ENCODE results near the gene NEK4. TPM values are rescaled to one million over a fixed set of nuclear protein-coding genes. Genes with fewer than 3 reads are reported as not detected.

NEK4 gene
- polyA plus RNA-seq, 1 donor (not counting 4 experiments of a cell fraction or from before 2014, with no cell fraction given): 13.6 TPM

DNA sequence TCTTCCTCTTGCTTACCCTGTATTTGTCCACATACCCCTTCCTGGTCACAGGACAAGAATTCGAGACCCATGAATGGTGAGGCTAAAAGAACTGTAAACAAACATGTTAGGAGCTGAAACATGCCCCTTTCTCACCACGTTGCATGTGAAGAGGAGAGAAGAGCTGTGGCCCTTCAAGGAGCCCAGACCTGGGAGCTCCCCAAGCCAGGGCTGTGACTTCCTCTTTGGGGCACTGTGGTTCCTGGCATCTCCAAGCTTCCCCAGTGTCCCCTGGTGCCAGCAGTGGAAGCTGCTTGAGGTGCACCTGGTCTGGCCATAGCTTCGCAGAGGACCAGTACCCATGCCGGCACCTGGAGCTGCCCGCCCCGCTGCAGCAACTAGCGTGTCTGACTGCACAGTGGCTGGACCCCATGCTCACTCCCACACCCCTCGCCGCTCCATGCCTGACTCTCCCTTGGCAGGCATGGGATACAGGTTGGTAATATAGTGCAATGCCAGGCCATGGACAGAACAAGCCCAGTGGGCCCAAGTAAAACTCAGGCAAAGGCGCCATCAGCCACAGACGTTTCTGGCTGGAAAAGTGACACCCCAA lies 54.9 kb downstream of the NEK4 start:
- Histone ChIP-seq H3K9ac (ENCODE audit: control insufficient read depth, extremely low read depth, insufficient read depth, low read length) (no peak overlapping the region), H3K9me3 (ENCODE audit: control insufficient read depth, low read depth, low read length) (no peaks in the 10 kb centered on the region), H2AFZ (ENCODE audit: control insufficient read depth, low read length) (no peak overlapping the region), H3K4me2 (ENCODE audit: control insufficient read depth, extremely low read depth, insufficient read depth, low read depth, low read length) (no peak overlapping the region), H3K4me1 (ENCODE audit: control insufficient read depth, extremely low read depth, insufficient read depth, low read length) (no peaks in the 10 kb centered on the region), H3K79me2 (ENCODE audit: control insufficient read depth, insufficient read depth, low read length) (no peaks in the 10 kb centered on the region), H3K27ac (ENCODE audit: control insufficient read depth, insufficient read depth, low read length) (no peak overlapping the region), H3K36me3 (ENCODE audit: control insufficient read depth in 2 of 2, extremely low read depth in 1 of 2, insufficient read depth in 2 of 2, low read length in 2 of 2) (peaks cover 2 to 9% of the 10 kb centered on the region in 2 experiments), H3K9me1 (ENCODE audit: control insufficient read depth, extremely low read depth, insufficient read depth, low read length) (no peaks in the 10 kb centered on the region), H3K4me3 (ENCODE audit: control insufficient read depth in 2 of 3, extremely low read depth in 1 of 3, insufficient read depth in 2 of 3, low read depth in 1 of 3, low read length in 3 of 3) (no peak overlapping the region), H4K20me1 (ENCODE audit: control insufficient read depth, extremely low read depth, insufficient read depth, low read length) (no peaks in the 10 kb centered on the region), H3K27me3 (ENCODE audit: control insufficient read depth, extremely low read depth, insufficient read depth, low read length) (no peaks in the 10 kb centered on the region)
- dilution Hi-C loops (cut with MboI; ENCODE audit: extremely low pct_ligation_motif_present, low sequenced_read_pairs): no loop called here
- TF ChIP-seq EZH2 (IDR thresholded peaks at IDR 0.05; ENCODE audit: low read length): no peak
- TF ChIP-seq, protein P1, sequence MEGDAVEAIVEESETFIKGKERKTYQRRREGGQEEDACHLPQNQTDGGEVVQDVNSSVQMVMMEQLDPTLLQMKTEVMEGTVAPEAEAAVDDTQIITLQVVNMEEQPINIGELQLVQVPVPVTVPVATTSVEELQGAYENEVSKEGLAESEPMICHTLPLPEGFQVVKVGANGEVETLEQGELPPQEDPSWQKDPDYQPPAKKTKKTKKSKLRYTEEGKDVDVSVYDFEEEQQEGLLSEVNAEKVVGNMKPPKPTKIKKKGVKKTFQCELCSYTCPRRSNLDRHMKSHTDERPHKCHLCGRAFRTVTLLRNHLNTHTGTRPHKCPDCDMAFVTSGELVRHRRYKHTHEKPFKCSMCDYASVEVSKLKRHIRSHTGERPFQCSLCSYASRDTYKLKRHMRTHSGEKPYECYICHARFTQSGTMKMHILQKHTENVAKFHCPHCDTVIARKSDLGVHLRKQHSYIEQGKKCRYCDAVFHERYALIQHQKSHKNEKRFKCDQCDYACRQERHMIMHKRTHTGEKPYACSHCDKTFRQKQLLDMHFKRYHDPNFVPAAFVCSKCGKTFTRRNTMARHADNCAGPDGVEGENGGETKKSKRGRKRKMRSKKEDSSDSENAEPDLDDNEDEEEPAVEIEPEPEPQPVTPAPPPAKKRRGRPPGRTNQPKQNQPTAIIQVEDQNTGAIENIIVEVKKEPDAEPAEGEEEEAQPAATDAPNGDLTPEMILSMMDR (optimal IDR thresholded peaks at IDR 0.05 in 1 of 3, IDR thresholded peaks at IDR 0.05 in 1 of 3, conservative IDR thresholded peaks at IDR 0.05 in 1 of 3; ENCODE audit: extremely low read depth in 1 of 3, insufficient read depth in 2 of 3, low read length in 3 of 3): no peak
- FAIRE-seq (no peak), DNase-seq (ENCODE audit: low read depth, low spot score) (no peak)

DNA sequence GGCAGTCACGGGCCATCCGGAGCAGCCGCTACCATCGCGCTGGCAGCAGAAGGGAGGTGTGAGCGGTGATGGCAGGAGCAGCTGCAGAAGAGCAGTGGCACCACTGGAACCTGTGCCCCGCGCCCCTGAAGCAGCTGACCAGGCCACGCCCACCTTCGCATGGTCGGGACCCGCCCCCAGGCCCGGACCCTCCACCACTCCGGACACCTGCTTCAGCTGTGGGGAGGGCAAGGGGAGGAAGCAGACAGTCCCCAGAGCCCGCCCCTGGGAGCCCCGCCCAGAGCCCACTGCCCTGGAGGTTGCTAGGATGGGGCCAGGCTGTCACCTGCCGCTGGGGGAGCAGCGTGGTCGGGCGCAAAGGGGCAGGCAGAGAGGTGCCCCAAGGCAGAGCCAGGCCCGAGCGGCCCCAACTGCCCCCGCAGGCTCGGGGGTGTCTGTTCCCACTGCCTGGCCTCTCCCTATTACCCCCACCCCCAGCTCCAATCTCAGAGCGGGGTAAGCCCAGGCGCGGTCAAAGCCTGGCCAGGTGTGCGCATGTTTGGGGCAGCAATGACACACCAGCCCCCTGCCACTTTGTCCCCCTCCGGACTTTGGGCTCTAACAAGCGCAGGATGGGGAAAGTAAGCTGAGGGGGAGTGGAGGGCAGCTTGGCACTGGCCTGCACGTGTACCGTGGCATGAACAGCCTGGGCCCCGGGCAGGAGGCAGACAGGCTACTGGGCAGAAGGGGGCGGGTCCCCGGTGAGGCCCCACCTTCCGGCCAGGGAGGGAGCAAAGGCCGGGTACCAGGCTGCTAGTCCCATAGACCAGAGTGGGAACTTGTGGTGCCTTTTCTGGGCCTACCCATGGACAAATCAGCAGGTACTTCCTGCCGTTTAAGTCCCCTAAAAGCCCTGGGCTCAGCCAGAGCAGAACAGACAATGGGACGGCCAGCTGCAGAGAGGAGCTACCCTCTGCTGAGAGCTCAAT lies 56.1 kb downstream of the NEK4 start:
- Histone ChIP-seq H3K27ac (ENCODE audit: control insufficient read depth, insufficient read depth, low read length) (no peak overlapping the region), H3K27me3 (ENCODE audit: control insufficient read depth, extremely low read depth, insufficient read depth, low read length) (no peaks in the 10 kb centered on the region), H2AFZ (ENCODE audit: control insufficient read depth, low read length) (no peak overlapping the region), H3K9me3 (ENCODE audit: control insufficient read depth, low read depth, low read length) (no peaks in the 10 kb centered on the region), H4K20me1 (ENCODE audit: control insufficient read depth, extremely low read depth, insufficient read depth, low read length) (no peaks in the 10 kb centered on the region), H3K79me2 (ENCODE audit: control insufficient read depth, insufficient read depth, low read length) (no peaks in the 10 kb centered on the region), H3K4me3 (ENCODE audit: control insufficient read depth in 2 of 3, extremely low read depth in 1 of 3, insufficient read depth in 2 of 3, low read depth in 1 of 3, low read length in 3 of 3) (no peak overlapping the region), H3K4me2 (ENCODE audit: control insufficient read depth, extremely low read depth, insufficient read depth, low read depth, low read length) (no peak overlapping the region), H3K9ac (ENCODE audit: control insufficient read depth, extremely low read depth, insufficient read depth, low read length) (no peak overlapping the region), H3K4me1 (ENCODE audit: control insufficient read depth, extremely low read depth, insufficient read depth, low read length) (no peaks in the 10 kb centered on the region), H3K9me1 (ENCODE audit: control insufficient read depth, extremely low read depth, insufficient read depth, low read length) (no peaks in the 10 kb centered on the region), H3K36me3 (ENCODE audit: control insufficient read depth in 2 of 2, extremely low read depth in 1 of 2, insufficient read depth in 2 of 2, low read length in 2 of 2) (peaks cover 3 to 9% of the 10 kb centered on the region in 2 experiments)
- FAIRE-seq (no peak), DNase-seq (ENCODE audit: low read depth, low spot score) (no peak)
- dilution Hi-C loops (cut with MboI; ENCODE audit: extremely low pct_ligation_motif_present, low sequenced_read_pairs): no loop called here
- TF ChIP-seq, protein P1 (optimal IDR thresholded peaks at IDR 0.05 in 1 of 3, IDR thresholded peaks at IDR 0.05 in 1 of 3, conservative IDR thresholded peaks at IDR 0.05 in 1 of 3; ENCODE audit: extremely low read depth in 1 of 3, insufficient read depth in 2 of 3, low read length in 3 of 3): no peak
- TF ChIP-seq EZH2 (IDR thresholded peaks at IDR 0.05; ENCODE audit: low read length): no peak
